AG04450 (cell line): ENCODE measurements around the gene MRPL10. TPM values are rescaled to one million over a fixed set of nuclear protein-coding genes. Genes with fewer than 3 reads are reported as not detected.

ENCODE experiments used
- CTCF ChIA-PET: fragments of 300-600, 350-600 bp; formaldehyde crosslinking; extraction: SDS; loops from one replicate; lab custom pipeline; 2022; ENCODE audit warnings: antibody characterized with exemption, inconsistent platforms; lab: Charles Lee
- POLR2A ChIA-PET: fragments of 350-600 bp; formaldehyde crosslinking; extraction: SDS; loops from one replicate; lab custom pipeline; 2021; ENCODE audit warnings: antibody characterized with exemption, inconsistent platforms; lab: Yijun Ruan, JAX
- DNase-seq: peaks from one replicate; pipeline ENCODE4 v3.0.0-alpha.2; 2011; ENCODE audit warnings: low read depth, low spot score
- H3K27ac ChIP-seq: one replicate; pipeline ENCODE4 v1.5.1; 2012; ENCODE audit warnings: low read depth, low read length, control low read depth
- H3K27me3 ChIP-seq: one replicate; pipeline ENCODE4 v1.6.0; 2012; ENCODE audit warnings: low read length; ENCODE audit not compliant: control insufficient read depth, insufficient read depth
- H3K4me3 ChIP-seq: 2 replicates; pipeline ENCODE4 v1.5.1; 2011; ENCODE audit warnings: mild to moderate bottlenecking, low read depth, low read length, control low read depth
- H3K9me3 ChIP-seq: 2 replicates; pipeline ENCODE4 v1.5.1; 2012; ENCODE audit warnings: low read length; ENCODE audit not compliant: control insufficient read depth, insufficient read depth
- CTCF ChIP-seq: IDR thresholded peaks from 2 replicates; pipeline ENCODE4 v1.5.1; 2011; ENCODE audit warnings: low read depth, low read length, control low read depth, inconsistent platforms
- polyA plus RNA-seq: library from polyadenylated mRNA; depleted of rRNA; stranded (reverse); fragments of >200 nt; gene quantifications from 2 replicates; pipeline ENCODE4 v1.2.3, GENCODE V29; 2011

The MRPL10 gene
- polyA plus RNA-seq, 1 experiment = 64.4 TPM

- TF ChIP-seq CTCF = peak; percentile 58
- POLR2A ChIA-PET = no interaction called here
- H3K4me3 ChIP-seq = no peak overlapping the region
- H3K27me3 ChIP-seq = peaks cover 46% of the 10 kb centered on the region
- DNase-seq = no peak
- CTCF ChIA-PET = interaction anchor here (0.6 to 10.8 kb wide), 10 partner anchors 10 to 326 kb away, joined by 3 to 502 read pairs (median 3); partner anchors contain the start of gene SP2
- no peak overlapping the region for H3K27ac ChIP-seq
- peaks cover 9% of the 10 kb centered on the region; the same call in 1 of the 2 replicates for H3K9me3 ChIP-seq
Observed at GRCh38 chr17:47844814-47845715, 13.7 kb upstream of the MRPL10 start.

GRCh38 chr17:47844227-47844626 lies 12.9 kb upstream of the MRPL10 start:
- H3K4me3 ChIP-seq = no peak overlapping the region
- no peak for TF ChIP-seq CTCF
- no peak overlapping the region for H3K27ac ChIP-seq
- CTCF ChIA-PET = interaction anchor here (0.6 to 10.8 kb wide), 8 partner anchors 10 to 44 kb away, joined by 3 to 502 read pairs (median 4); partner anchors contain the start of genes LRRC46, MRPL10 and SP2
- no peak for DNase-seq
- POLR2A ChIA-PET = no interaction called here
- peaks cover 42% of the 10 kb centered on the region for H3K27me3 ChIP-seq
- H3K9me3 ChIP-seq = peaks cover 9% of the 10 kb centered on the region; the same call in 1 of the 2 replicates

GRCh38 chr17:47843391-47843730 lies 12.0 kb upstream of the MRPL10 start:
- ChIA-PET POLR2A (interaction anchor here (1.2 to 1.4 kb wide), 2 partner anchors 12 to 46 kb away, joined by 3 to 4 read pairs; partner anchors contain the start of genes LRRC46 and MRPL10), CTCF (interaction anchor here (1.1 to 10.8 kb wide), 4 partner anchors 12 to 45 kb away, joined by 5 to 502 read pairs (median 8); partner anchors contain the start of genes LRRC46, MRPL10, OSBPL7 and SP2)
- Histone ChIP-seq H3K27me3 (peaks cover 35% of the 10 kb centered on the region), H3K4me3 (no peak overlapping the region), H3K27ac (no peak overlapping the region), H3K9me3 (peaks cover 9% of the 10 kb centered on the region; the same call in 1 of the 2 replicates)
- no peak for DNase-seq
- no peak for TF ChIP-seq CTCF

- ChIA-PET CTCF (interaction anchor here (0.6 to 10.8 kb wide), 19 partner anchors 9 to 176 kb away, joined by 3 to 502 read pairs (median 4); partner anchors contain the start of genes CDK5RAP3, MRPL10, OSBPL7 and SP2), POLR2A (interaction anchor here (1.0 to 1.4 kb wide), 2 partner anchors 10 to 54 kb away, joined by 8 to 11 read pairs; partner anchors contain the start of genes LRRC46, MRPL10 and SP2)
- peak overlapping the region; percentile 82 for H3K4me3 ChIP-seq
- no peaks in the 10 kb centered on the region; the same call in 1 of the 2 replicates for H3K9me3 ChIP-seq
- no peak for DNase-seq
- TF ChIP-seq CTCF = no peak
- peaks cover 20% of the 10 kb centered on the region for H3K27me3 ChIP-seq
- H3K27ac ChIP-seq = no peak overlapping the region
Observed at GRCh38 chr17:47841488-47842291, 10.3 kb upstream of the MRPL10 start.
